Liver (tissue), 3 donors: ENCODE results near the gene RNF135.

Experiments
- EGR1 ChIP-seq, 2 donors: IDR thresholded peaks; 2 replicates each; pipeline ENCODE4 v1.6.1; 2016 to 2018; ENCODE audit warnings: antibody characterized with exemption in 2 of 2, low read depth in 2 of 2
- GABPA ChIP-seq, 2 donors: IDR thresholded peaks in 1 of 2; conservative IDR thresholded peaks in 1 of 2; 2 replicates each; pipeline ENCODE4 v1.6.1; 2016; ENCODE audit warnings: antibody characterized with exemption in 2 of 2, mild to moderate bottlenecking in 1 of 2, moderate library complexity in 1 of 2
- JUND ChIP-seq, 2 donors: IDR thresholded peaks; 2 replicates each; pipeline ENCODE4 v1.6.1; 2016; ENCODE audit warnings: antibody characterized with exemption in 2 of 2
- NR2F2 ChIP-seq: IDR thresholded peaks from 2 replicates; pipeline ENCODE4 v1.6.1; 2016; ENCODE audit warnings: antibody characterized with exemption
- RAD21 ChIP-seq, 2 donors: IDR thresholded peaks; 2 replicates each; pipeline ENCODE4 v1.6.1; 2016; ENCODE audit warnings: antibody characterized with exemption in 2 of 2, mild to moderate bottlenecking in 2 of 2
- RXRA ChIP-seq, 2 donors: IDR thresholded peaks; 2 replicates each; pipeline ENCODE4 v1.6.1; 2017 to 2018; ENCODE audit warnings: antibody characterized with exemption in 2 of 2, mild to moderate bottlenecking in 1 of 2
- TAF1 ChIP-seq: conservative IDR thresholded peaks from 2 replicates; pipeline ENCODE4 v1.6.1; 2016; ENCODE audit warnings: antibody characterized with exemption, mild to moderate bottlenecking
- YY1 ChIP-seq: IDR thresholded peaks from 2 replicates; pipeline ENCODE4 v1.6.1; 2016; ENCODE audit warnings: antibody characterized with exemption, mild to moderate bottlenecking
- TF ChIP-seq, protein P1 (sequence below): fragments of 150-350 bp; IDR thresholded peaks from 2 replicates; pipeline ENCODE4 v1.5.1; 2017; ENCODE audit warnings: improper control_type of control experiment, low read depth, low read length; ENCODE audit not compliant: missing input control
- TF ChIP-seq, protein P2 (sequence below): IDR thresholded peaks from 2 replicates; pipeline ENCODE4 v1.6.1; 2016; ENCODE audit warnings: antibody characterized with exemption, mild to moderate bottlenecking
- TF ChIP-seq, protein P3 (sequence below): IDR thresholded peaks from 2 replicates; pipeline ENCODE4 v1.6.1; 2016; ENCODE audit warnings: antibody characterized with exemption
- TF ChIP-seq, protein P4 (sequence below): IDR thresholded peaks from 2 replicates; pipeline ENCODE4 v1.6.1; 2016; ENCODE audit warnings: antibody characterized with exemption
- donor health status: healthy.
- donor health status: healthy.

DNA sequence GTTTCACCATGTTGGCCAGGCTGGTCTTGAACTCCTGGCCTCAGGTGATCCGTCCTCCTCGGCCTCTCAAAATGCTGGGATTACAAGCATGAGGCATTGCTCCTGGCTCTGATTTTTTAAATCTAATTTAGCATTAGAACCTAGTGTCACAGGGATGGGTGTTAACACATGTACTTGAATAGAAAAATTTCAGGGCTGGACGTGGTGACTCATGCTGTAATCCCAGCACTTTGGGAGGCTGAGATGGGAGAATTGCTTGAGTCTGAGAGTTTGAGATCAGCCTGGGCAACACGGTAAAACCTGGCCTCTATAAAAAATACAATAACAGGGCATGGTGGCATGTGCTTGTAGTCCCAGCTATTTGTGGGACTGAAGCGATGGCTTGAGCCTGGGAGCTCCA, 6.0 kb upstream of the RNF135 start:
- TF ChIP-seq, protein P1, sequence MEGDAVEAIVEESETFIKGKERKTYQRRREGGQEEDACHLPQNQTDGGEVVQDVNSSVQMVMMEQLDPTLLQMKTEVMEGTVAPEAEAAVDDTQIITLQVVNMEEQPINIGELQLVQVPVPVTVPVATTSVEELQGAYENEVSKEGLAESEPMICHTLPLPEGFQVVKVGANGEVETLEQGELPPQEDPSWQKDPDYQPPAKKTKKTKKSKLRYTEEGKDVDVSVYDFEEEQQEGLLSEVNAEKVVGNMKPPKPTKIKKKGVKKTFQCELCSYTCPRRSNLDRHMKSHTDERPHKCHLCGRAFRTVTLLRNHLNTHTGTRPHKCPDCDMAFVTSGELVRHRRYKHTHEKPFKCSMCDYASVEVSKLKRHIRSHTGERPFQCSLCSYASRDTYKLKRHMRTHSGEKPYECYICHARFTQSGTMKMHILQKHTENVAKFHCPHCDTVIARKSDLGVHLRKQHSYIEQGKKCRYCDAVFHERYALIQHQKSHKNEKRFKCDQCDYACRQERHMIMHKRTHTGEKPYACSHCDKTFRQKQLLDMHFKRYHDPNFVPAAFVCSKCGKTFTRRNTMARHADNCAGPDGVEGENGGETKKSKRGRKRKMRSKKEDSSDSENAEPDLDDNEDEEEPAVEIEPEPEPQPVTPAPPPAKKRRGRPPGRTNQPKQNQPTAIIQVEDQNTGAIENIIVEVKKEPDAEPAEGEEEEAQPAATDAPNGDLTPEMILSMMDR, result no peak
- TF ChIP-seq TAF1, result no peak
- TF ChIP-seq, protein P2, sequence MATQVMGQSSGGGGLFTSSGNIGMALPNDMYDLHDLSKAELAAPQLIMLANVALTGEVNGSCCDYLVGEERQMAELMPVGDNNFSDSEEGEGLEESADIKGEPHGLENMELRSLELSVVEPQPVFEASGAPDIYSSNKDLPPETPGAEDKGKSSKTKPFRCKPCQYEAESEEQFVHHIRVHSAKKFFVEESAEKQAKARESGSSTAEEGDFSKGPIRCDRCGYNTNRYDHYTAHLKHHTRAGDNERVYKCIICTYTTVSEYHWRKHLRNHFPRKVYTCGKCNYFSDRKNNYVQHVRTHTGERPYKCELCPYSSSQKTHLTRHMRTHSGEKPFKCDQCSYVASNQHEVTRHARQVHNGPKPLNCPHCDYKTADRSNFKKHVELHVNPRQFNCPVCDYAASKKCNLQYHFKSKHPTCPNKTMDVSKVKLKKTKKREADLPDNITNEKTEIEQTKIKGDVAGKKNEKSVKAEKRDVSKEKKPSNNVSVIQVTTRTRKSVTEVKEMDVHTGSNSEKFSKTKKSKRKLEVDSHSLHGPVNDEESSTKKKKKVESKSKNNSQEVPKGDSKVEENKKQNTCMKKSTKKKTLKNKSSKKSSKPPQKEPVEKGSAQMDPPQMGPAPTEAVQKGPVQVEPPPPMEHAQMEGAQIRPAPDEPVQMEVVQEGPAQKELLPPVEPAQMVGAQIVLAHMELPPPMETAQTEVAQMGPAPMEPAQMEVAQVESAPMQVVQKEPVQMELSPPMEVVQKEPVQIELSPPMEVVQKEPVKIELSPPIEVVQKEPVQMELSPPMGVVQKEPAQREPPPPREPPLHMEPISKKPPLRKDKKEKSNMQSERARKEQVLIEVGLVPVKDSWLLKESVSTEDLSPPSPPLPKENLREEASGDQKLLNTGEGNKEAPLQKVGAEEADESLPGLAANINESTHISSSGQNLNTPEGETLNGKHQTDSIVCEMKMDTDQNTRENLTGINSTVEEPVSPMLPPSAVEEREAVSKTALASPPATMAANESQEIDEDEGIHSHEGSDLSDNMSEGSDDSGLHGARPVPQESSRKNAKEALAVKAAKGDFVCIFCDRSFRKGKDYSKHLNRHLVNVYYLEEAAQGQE, result no peak
- TF ChIP-seq, protein P3, sequence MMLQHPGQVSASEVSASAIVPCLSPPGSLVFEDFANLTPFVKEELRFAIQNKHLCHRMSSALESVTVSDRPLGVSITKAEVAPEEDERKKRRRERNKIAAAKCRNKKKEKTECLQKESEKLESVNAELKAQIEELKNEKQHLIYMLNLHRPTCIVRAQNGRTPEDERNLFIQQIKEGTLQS, result no peak
- TF ChIP-seq, protein P4, sequence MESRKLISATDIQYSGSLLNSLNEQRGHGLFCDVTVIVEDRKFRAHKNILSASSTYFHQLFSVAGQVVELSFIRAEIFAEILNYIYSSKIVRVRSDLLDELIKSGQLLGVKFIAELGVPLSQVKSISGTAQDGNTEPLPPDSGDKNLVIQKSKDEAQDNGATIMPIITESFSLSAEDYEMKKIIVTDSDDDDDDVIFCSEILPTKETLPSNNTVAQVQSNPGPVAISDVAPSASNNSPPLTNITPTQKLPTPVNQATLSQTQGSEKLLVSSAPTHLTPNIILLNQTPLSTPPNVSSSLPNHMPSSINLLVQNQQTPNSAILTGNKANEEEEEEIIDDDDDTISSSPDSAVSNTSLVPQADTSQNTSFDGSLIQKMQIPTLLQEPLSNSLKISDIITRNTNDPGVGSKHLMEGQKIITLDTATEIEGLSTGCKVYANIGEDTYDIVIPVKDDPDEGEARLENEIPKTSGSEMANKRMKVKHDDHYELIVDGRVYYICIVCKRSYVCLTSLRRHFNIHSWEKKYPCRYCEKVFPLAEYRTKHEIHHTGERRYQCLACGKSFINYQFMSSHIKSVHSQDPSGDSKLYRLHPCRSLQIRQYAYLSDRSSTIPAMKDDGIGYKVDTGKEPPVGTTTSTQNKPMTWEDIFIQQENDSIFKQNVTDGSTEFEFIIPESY, result no peak
- no peak for TF ChIP-seq YY1
- TF ChIP-seq JUND (IDR thresholded peaks at IDR 0.05), result no peak
- TF ChIP-seq GABPA (IDR thresholded peaks at IDR 0.05 in 1 of 2, conservative IDR thresholded peaks at IDR 0.05 in 1 of 2), result no peak
- TF ChIP-seq EGR1 (IDR thresholded peaks at IDR 0.05; ENCODE audit: low read depth in 2 of 2), result no peak
- no peak for TF ChIP-seq NR2F2
- no peak for TF ChIP-seq RAD21 (IDR thresholded peaks at IDR 0.05)
- no peak for TF ChIP-seq RXRA (IDR thresholded peaks at IDR 0.05)
